Activated CD4-positive, alpha-beta T cell treated with anti-CD3 and anti-CD28 coated beads, Interleukin-10, Interleukin-2, amounts not matched to agents 100 ng/mL and 50 ng/mL, durations not matched to agents 16 hours and 8 hours (primary cell): ENCODE data around the gene STAM.
"Not testable (repeated sequence)": the region's sequence is repeated elsewhere in the genome, so short reads cannot be mapped to it uniquely, and the experiment has no call there.

Experiments used
- DNase-seq: peaks from one replicate; pipeline ENCODE4 v3.0.0-alpha.2; 2020

The STAM gene

DNA sequence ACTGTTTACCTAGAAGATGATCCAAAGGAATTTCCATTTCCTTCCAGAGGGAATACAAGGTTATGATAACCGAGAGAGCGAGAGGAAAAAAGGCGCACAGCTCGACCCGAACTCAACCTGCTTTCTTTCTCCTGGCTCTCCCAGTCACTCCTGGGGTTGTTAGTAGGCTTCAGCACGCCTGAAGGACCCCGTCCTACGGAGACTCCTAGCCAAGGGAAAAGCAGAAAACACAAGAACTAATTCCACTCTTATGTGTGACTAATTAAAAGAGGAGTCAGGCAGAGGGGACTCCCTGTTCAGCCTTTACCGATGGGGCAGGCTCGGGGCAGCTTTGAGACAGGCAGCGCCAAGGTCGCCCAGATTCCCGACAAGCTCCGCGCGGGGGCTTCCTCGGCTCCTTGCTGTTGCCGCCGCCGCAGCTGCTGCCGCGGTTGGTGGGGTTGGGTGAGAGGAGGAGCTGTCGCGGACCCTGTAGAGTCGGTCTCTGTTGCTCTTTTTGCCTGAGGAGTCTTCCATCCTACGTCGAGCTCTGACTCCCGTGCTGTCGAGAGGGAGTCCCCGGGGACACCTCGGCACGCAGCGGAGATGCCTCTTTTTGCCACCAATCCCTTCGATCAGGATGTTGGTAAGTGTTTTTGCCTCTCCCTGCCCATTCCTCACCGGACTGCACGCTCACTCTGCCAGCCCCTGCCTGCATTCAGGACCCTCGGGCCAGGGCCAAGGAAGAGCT is at the start of gene STAM:
TSS of gene STAM (plus strand) at position 397 of the 730 bp plus-strand sequence. CDS start at position 586, 189 bp downstream.
- peak; percentile 95 for DNase-seq

DNA sequence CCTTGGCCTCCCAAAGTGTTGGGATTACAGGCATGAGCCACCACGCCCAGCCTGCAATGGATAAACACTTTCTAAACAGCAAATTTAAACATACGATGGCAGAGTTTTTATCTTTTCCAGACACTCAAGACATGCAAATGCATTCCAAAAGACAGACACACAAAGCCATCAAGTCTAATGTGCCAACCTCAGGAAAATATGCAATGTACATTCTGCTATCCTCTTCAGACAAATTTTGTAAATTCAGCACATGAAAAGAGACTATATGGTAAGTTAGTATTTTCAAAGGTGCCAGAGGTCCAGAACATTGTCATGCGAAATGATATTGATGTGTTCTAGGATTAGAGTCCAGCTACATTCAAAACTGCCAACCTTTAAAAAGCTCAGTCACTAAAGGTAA is 46.6 kb upstream of the STAM start:
- DNase-seq = no peak

DNA sequence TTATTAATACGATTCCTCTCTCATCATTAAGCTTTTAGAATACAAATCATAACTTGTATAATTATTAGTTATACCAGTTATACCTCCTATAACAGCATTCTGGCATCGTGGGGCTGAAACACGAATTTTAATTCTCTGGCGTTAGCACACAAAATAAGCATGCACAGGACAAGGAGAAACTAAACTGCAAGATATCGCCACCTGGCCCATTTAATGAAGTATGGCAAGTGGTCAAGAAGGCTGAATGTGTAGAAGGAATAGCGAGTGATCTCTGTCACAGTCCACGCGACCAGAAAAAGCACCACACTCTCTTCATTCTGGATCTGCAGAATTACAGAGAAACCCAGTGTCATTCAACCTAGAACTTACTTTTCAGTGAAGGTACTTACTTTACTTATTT is 44.9 kb upstream of the STAM start:
- DNase-seq = peak; percentile 20

DNA sequence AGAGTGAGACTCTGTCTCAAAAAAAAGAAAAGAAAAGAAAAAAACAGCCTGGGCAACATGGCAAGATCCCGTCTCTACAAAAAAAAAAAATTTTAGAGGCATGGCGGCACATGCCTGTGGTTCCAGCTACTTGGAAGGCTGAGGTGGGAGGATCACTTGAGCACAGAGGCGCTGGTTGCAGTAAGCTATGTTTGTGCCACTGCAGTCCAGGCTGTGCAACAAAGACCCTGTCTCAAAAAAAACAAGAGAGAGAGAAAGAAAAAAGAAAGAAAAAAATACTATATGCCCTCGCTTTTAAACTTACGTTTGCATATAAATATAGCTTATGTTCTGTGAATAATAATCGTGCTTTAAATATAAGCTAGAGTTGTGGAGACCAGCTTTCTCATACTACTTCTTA is 38.0 kb upstream of the STAM start:
- no peak for DNase-seq

DNA sequence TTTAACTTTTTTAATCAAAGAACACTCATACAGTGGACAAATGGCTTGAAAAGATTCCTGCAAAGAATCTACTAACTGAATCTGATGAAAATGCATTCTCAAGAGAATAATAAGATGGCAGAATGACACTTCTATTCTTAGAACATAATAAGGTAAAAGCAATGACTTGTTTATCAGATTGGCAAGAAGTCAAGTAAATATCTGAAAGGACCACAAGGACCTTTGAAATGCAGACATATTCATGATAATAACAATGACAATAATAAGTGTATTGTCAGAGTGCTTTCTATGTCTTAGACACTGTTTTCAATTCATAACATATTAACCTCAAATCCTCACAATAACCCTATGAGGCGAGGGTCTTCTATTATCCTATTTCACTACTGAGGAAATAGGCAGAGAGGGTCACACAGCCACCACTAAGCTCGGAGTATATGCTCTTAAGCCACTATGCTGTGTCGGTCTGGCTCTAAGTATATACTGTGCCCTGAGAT is 37.4 kb upstream of the STAM start:
- DNase-seq = no peak

DNA sequence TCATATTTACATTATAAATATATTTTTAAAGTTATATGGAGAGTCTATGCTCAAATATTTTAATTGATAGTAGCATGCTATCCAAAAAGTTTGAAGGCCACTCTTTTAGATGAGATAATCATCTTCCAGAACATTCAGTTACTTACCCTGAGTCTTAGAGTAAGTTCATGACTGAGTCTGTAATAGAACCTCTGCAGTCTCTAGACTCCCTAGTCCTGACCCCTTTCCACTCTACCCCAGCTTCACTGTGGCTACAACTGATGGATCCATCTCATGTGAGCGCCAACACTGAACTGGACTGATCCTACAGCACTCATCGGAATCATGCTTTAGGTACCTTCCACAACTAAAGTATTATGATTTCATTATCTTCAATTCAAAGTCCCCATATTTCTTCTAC is 36.9 kb upstream of the STAM start:
- DNase-seq = no peak

DNA sequence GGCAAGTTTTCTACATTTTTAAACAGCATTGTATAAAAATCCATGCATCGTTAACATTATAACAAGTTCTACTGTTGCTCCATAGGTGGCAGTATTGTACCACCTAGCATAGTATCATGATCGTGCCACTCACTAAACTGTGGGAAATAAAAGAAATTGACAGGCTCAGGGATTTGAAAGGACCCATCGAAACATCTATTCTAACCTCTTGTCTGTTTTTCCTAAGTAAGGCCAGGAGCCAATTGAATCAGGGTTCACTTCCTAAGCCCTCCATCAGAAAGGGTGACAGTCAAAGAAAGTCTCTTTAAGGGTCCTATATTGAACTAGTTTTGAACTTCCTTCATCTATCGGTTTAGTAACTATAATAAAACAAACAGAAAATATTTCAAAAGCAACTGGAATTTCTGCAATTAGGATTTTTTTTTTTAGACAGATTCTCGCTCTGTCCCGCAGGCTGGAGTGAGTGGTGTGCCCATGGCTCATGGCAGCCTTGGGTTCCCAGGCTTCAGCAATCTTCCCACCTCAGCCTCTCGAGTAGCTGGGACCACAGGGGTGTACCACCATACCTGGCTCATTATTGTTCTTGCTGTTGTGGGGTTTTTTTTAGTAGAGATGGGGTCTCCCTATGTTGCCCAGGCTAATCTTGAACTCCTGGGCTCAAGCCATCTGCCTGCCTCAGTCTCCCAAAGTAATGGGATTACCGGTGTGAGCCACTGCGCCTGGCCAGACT is 36.2 kb upstream of the STAM start:
- DNase-seq = peak; percentile 67

DNA sequence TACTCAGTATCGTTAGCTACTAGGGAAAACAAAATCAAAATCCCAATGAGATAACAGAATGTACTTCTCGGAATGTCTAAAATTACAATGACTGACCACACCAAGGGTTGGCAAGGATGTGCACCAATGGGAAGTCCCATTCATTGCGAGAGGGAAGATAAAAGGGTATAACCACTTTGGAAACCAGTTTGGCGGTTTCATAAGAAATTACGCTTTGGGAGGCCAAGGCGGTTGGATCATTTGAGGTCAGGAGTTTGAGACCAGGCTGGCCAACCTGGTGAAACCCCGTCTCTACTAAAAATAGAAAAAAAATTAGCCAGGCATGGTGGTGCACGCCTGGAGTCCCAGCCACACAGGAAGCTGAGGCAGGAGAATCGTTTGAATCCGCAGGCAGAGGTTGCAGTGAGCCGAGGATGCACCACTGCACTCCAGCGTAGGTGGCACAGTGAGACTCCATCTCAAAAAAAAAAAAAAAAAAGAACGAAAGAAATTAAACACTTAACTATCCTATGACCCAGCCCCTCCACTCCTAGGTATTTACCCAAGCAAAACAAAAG is 34.4 kb upstream of the STAM start:
- no peak for DNase-seq

DNA sequence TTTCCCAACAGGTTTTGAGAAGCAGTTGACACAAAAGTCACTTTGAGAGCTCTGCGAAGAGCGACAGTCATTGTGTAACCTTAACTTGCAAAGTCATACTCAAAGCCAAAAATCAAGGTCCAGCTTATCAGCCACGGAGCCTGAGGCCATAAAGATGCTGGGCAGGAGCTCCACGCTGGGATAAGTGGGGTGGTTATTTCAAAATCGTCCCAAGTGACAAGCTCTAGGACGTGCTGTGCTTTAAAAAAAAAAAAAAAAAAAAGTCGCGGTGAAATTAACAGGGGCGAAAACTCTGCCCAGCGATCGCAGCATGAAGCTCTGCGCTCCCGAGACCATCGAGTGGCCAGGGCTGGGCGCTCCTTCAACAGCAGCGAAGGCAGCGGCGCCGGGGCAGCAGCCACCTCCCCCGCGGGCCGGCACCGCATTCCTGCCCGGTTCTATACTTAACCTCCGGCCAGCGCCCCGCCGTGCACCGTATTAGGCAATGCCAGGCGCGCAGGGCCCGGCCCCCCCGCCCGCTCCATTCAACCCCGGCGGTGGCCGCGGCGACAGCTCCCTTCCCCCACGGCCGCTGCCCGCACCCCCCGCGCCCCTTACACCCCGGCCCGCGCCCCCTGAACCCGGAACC is 27.4 kb upstream of the STAM start:
- DNase-seq = peak; percentile 33

DNA sequence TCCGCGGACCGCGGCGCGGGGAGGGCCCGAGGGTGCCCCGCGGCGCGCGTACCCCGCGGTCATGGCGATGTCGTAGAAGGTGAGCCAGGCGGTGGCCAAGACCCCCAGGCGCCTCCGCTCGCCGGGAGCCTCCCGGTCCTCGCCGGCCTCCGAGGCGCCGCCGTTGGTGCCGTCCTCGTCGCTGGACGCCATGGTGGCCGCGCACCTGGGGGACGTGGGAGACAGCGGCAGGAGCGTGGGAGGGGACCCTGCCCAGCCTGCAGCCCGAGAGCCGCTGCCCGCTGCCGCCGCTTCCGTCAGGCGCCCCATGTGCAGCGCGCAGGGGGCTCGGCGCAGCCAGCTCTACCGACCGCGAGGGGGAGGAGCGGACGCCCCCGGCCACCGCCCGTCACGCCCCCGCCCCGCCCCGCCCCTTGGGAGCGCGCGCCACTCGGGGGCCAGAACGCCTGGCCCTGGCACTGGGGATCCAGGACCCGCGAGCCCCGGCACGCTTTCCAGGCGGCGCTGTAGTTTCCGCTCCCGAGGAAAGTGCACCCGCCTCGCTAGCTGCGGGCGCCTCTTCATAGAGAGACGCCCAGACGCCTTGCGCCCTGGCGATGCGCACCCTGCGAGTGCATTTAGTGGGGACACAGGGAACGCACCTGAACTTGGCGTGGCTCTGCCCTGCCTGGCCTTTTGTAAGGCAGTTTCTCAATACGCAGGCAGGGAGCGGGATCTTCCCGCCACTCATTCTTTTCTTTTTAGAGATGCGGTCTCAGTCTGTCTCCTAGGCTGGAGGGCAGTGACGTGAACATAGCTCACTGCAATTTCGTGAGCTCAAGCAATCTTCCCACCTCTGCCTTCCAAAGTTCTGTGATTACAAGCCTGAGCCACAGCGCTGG is 26.7 kb upstream of the STAM start, which contains the start of gene HACD1:
TSS of gene HACD1 (minus strand) at position 344 of the 881 bp plus-strand sequence. CDS start at position 309, 35 bp downstream.
- peak; percentile 66 for DNase-seq

DNA sequence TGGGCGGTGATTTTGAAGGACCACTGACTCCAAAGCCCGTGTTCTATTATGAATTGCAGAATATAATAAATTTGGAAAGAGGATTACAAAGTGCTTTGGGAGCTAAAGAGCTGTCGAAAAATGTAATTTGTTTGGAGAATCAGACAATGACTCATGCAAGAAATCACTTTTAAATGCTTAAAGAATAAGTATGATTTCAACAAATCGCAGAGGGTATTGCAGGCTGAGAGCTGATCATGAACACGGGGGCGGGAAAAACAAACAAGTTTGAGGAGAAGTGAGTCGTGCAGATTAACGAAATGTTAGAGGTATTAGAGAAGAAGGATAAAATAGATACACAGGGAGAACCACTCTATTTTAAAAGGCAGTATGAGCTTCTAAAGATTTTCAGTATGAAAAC is 21.9 kb upstream of the STAM start:
- no peak for DNase-seq

DNA sequence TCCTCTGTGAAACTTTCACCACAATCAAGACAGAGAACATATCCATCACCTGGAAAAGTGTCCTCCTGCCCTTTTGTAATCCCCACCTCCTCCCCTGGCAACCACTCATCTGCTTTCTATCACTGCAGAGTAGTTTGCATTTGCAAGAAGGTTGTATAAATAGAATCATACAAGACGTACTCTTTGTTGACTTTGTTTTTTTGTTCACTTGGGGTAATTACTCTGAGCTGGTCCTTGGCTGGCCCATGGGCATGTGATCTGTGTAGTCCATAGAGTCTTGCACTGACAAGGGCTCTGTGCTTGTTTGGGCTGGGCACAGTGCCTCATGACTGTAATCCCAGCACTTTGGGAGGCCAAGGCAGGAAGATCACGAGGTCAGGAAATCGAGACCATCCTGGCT is 19.0 kb upstream of the STAM start:
- DNase-seq = no peak

DNA sequence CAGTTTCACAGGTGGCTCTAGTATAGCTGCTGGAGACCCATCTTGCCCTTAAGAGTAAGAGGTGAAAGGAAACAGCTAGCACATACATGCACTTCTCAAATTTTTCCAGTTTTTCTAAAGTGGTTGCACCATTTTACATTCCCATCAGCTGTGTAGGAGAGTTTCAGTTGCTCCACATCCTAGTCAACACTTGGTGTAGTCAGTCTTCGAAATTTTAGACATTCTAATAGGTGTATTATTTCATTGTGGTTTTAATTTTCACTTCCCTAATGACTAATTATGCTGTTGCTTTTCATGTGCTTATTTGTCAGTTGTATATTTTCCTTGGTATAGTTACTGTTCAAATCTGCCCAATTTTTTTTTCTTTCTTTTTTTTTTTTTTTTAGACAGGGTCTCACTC is 17.3 kb upstream of the STAM start:
- DNase-seq = no peak

DNA sequence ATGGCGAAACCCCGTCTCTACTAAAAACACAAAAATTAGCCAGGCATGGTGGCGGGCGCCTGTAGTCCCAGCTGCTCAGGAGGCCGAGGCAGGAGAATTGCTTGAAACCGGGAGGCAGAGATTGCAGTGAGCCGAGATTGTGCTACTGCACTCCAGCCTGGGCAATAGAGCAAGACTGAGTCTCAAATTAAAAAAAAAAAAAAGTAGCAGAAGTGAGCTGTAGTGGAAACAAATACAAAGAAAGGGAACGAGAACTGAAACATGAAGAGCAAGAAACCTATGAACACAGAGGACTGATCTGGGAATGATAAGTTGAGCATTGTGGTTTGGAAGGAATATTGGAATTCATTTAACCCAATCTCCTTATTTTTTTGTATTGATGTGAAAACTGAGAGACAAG is 11.4 kb upstream of the STAM start:
- not testable (repeated sequence) for DNase-seq

DNA sequence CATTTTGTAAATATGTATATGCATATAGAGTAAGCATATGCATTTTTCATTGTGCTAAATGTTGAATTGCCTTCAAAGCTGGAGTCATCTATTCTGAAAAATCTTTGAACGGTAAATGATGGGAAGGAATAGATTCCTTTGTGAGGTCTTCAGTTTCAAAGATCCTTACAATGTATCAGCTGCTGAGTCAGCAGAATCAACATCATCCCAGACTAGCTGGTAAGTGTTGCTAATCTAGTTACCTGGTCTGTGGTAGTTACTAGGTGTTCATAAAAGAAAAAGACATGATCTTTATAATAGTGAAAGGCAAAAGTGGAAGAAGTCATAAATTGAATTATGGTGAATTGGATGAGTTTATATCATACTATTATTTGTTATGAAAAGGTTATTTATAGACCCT is 10.6 kb upstream of the STAM start:
- DNase-seq = no peak

DNA sequence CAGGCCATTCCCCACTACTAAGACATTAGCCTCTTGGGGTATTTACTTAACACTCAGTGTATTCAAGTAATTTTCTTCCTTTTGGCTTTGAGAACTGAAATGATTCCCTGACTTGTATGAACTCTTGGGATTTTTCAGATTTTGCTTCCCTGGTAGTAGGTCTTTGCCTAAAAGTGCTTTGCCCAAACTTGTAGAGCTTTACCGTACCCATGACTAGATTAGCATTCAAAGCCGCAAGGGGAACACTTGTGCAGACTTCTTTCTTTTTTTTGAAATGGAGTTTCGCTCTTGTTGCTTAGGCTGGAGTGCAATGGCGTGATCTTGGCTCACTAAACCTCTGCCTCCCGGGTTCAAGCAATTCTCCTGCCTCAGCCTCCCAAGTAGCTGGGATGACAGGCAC is 6.1 kb upstream of the STAM start:
- no peak for DNase-seq

DNA sequence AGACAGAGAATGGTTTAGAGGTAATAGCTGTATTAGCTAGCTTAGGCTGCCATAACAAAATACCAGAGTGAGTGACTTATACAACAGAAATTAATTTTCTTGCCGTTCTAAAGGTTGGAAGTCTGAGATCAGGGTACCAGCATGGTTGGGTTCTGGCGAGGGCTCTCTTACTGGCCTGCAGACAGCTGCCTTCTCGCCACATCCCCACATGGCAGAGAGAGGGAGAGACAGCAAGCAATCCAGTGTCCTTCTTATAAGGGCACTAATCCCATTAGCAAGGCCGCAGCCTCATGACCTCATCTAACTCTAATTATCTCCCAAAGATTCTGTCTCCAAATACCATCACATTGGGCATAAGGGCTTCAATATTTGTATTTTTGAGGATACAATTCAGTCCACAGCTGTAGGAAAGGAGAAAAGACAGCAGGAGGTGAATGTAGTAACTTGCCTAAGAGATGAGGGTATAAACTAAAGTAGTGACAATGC is 3.6 kb upstream of the STAM start:
- DNase-seq = no peak

DNA sequence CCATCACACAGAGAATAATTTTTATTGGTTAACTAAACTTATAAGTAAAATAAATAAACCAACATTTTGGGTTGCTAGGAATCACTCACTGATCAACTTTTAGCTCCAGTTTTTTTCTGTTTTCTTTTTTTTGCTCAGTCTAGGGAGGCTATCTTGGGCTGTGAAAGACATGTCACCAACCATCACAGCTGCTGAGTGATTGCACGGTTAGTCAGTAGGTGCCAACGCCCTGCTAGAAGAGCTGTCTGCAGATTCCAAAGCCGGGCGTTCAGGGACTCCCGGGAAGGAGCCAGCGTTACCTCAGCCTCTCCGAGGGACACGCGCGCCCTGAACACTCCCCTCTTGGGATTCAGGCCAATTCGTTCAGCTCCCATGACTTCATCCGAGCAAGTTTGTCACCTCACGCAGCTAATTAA is 604 bp upstream of the STAM start:
- DNase-seq = peak; percentile 15

DNA sequence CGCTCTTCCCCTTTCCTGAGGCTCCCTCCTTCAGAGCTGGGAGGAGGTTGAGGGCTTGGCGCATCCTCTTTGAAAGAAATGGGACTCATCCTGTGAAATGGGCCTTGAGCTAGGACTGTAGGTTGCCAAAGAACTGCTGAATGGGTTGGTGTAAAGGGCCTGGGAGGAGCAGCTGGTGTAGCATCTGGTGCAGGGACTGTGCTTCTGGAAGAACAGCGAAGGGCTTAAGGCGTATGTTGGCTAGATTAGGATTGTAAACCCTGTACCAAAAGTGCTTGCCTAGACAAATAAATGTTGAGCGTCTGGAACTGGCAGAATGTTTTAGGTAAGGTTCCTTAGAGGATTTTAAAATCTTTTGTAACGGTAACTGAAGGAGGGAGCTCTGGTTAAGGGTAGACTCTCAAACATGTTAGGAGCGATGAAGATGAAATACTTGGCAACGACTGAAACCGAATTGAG is 563 bp downstream of the STAM start:
- peak; percentile 34 for DNase-seq

DNA sequence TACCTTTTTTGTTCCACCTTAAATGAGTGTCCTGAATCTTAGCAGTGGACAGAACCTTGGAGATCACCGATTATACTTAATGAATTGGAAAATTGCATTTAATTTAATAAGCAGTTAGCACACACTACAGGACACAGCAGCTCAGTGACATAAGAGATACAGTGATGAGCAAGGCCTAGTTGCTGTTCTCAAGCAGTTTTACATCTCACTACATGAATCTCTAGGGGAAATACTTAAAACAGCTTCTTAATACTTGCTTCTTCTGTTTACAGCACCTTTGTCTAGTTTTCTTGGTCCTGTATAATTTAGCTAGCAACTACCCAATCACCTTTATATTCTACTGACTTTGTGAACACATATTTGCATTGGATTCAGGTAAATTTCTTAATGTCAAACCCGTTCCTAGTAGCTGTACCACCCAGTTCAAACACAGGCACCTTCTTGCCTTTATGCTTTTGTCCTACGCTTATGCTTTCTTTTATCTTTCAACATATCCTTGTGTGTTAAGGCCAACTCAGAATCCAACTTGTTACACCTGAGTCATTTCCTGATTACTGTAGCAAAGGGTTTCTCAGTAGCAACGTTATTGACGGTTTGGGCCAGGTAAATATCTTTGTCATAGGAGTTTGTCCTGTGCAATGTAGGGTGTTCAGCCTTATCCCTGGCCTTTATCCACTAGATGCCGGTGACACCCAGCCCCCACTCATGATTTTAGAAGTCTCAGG is 1.8 kb downstream of the STAM start:
- peak; percentile 86 for DNase-seq

DNA sequence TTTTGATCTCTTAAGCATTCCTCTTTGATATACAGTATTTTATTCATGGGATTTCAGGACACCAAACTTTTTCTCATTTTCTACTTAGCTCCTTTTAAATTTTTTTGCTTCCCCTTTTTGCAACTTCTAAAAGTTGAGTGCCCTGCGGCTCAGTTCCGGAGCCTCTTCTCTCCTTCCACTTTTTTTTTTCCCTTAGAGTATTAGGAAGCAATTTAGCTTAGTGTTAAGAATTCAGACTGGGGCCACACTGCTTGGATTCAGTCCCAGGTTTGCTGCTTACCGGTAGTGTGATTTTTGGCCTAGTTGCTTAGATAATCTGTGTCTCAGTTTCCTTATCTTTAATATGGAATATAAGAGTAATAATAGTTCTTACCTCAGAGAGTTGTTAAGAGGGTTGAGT is 3.4 kb downstream of the STAM start:
- no peak for DNase-seq
